Inflammatory macrophage (primary cell): Measurements from ENCODE around the gene POLR1B.
"Not testable (repeated sequence)": the region's sequence is repeated elsewhere in the genome, so short reads cannot be mapped to it uniquely, and the experiment has no call there.

Source experiments
- DNase-seq, 2 donors: peaks; one replicate each; pipeline ENCODE4 v3.0.0-alpha.2; 2020 to 2022

The POLR1B gene

GRCh38 chr2:112600634-112601033, 58.4 kb downstream of the POLR1B start:
- no peak for DNase-seq

GRCh38 chr2:112601754-112602153, 59.5 kb downstream of the POLR1B start:
- no peak for DNase-seq

GRCh38 chr2:112602917-112603316, 60.7 kb downstream of the POLR1B start:
- DNase-seq = no peak

GRCh38 chr2:112603731-112604130, 61.5 kb downstream of the POLR1B start:
- DNase-seq = no peak

GRCh38 chr2:112604952-112605351, 62.7 kb downstream of the POLR1B start:
- no peak for DNase-seq

- DNase-seq = no peak
Measured at GRCh38 chr2:112605926-112606325, 63.7 kb downstream of the POLR1B start.

- DNase-seq = no peak
Measured at GRCh38 chr2:112606547-112606946, 64.3 kb downstream of the POLR1B start.

GRCh38 chr2:112607680-112608438, 65.6 kb downstream of the POLR1B start:
- no peak for DNase-seq

- not testable (repeated sequence) for DNase-seq
Measured at GRCh38 chr2:112609320-112609719, 67.1 kb downstream of the POLR1B start.

GRCh38 chr2:112612283-112612682, 70.0 kb downstream of the POLR1B start:
- DNase-seq = not testable (repeated sequence)

GRCh38 chr2:112614201-112614840, 72.1 kb downstream of the POLR1B start:
- DNase-seq = no peak

GRCh38 chr2:112615051-112615450, 72.8 kb downstream of the POLR1B start:
- DNase-seq = no peak

GRCh38 chr2:112615798-112616197, 73.5 kb downstream of the POLR1B start:
- not testable (repeated sequence) for DNase-seq

GRCh38 chr2:112618383-112618782, 76.1 kb downstream of the POLR1B start:
- peak in 1 of 2 donors; percentile 59 for DNase-seq

- no peak for DNase-seq
Measured at GRCh38 chr2:112621790-112622527, 79.7 kb downstream of the POLR1B start.

- DNase-seq = peak; percentile 49 to 63
Measured at GRCh38 chr2:112622528-112622849, 80.2 kb downstream of the POLR1B start.

- peak; percentile 61 to 73 for DNase-seq
Measured at GRCh38 chr2:112623913-112624777, 81.9 kb downstream of the POLR1B start.

GRCh38 chr2:112625474-112626114, 83.3 kb downstream of the POLR1B start:
- DNase-seq = no peak

GRCh38 chr2:112626604-112627059, 84.4 kb downstream of the POLR1B start:
- DNase-seq = peak; percentile 51 to 65
